C4-2B (cell line): ENCODE data around the gene SHC2.

Source experiments
- H3K27ac ChIP-seq: fragments of 450-650 bp; 2 replicates; pipeline ENCODE4 v1.5.1; 2017
- ZFX ChIP-seq: fragments of 450-650 bp; IDR thresholded peaks from 2 replicates; pipeline ENCODE4 v1.6.1; 2017
- TF ChIP-seq, protein P1 (sequence below): fragments of 450-650 bp; conservative IDR thresholded peaks from 2 replicates; pipeline ENCODE4 v1.5.1; 2017; ENCODE audit warnings: mild to moderate bottlenecking

Gene SHC2

DNA sequence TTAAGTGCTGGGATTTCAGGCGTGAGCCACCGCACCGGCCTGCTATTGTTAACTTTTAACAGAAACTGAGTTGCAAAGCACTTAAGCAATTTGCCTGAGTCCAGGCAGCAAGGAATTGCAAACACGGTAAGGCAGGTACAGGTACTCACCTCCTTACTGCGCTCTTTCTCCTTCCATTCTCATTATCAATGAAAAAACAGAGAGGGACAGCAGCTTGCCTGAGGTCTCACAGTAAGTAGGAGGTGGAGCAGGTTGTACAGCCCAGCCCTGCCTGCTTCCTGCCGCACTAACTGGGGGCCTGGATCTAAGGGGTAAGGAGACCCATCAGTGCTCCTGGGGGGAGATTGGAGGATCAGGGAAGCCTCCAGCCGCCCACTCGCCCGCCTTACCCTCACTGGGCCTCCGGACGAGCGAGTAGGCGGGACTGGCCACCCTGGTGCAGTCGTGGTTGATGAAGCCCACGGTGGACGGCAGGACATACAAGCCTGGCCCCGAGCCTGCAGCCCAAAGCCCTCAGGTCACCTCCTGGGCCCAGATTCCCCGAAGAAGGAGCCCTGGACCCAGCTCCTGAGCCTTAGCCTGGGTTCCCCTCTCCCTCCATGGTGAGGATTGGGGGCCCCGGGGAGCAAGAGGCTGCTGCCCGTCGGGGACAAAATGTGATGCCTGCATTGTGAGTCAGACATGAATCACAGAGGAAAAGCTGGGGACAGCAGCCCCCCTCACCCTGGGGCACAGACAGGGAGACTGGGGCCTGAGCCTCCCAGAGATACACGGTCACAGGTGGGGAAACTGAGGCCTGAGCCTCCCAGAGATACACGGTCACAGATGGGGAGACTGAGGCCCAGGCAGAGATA is 11.4 kb upstream of the SHC2 start:
- no peak for TF ChIP-seq ZFX
- TF ChIP-seq, protein P1, sequence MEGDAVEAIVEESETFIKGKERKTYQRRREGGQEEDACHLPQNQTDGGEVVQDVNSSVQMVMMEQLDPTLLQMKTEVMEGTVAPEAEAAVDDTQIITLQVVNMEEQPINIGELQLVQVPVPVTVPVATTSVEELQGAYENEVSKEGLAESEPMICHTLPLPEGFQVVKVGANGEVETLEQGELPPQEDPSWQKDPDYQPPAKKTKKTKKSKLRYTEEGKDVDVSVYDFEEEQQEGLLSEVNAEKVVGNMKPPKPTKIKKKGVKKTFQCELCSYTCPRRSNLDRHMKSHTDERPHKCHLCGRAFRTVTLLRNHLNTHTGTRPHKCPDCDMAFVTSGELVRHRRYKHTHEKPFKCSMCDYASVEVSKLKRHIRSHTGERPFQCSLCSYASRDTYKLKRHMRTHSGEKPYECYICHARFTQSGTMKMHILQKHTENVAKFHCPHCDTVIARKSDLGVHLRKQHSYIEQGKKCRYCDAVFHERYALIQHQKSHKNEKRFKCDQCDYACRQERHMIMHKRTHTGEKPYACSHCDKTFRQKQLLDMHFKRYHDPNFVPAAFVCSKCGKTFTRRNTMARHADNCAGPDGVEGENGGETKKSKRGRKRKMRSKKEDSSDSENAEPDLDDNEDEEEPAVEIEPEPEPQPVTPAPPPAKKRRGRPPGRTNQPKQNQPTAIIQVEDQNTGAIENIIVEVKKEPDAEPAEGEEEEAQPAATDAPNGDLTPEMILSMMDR: no peak
- H3K27ac ChIP-seq: no peak overlapping the region

DNA sequence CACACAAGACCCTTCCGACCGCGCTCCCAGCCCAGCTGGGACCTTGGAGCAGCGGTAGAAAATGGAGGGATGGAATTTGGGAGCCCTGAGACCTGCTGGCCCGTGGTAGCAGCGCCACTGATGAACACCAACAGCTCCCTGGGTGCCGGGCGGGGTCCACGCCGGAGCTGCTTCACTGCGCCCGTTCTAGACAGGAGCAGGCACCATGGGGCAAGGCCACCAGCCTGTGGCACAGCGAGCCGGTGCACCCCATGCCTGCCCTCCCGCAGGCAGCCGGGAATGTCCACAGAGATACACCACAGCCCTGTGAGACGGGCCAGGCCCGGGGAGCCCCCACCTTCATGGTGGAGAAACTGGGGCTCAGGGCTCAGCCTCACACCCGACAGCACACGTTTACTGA is 9.9 kb upstream of the SHC2 start:
- TF ChIP-seq, protein P1: no peak
- TF ChIP-seq ZFX: no peak

DNA sequence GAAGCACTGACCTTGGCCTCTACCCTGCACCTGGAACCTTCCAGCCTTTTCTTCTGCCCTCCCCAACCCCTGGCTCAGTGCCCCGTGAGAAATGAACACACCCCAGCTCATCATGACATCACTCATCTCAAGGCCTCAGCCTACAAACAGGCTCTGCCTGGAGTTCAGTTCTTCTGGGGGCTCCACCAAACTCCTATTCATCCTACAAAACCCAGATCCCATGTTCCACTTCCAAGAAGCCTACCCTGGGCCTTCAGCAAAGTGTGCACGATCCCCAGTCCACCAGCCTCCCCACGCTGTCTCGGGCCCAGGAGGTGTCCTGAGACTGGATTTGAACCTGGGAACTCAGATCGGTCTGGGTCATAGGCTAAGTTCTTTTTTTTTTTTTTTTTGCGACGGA is 9.0 kb upstream of the SHC2 start:
- H3K27ac ChIP-seq: no peak overlapping the region
- no peak for TF ChIP-seq ZFX

More for the DNA sequence above, 9.9 kb upstream of the SHC2 start:
- no peak overlapping the region for H3K27ac ChIP-seq

DNA sequence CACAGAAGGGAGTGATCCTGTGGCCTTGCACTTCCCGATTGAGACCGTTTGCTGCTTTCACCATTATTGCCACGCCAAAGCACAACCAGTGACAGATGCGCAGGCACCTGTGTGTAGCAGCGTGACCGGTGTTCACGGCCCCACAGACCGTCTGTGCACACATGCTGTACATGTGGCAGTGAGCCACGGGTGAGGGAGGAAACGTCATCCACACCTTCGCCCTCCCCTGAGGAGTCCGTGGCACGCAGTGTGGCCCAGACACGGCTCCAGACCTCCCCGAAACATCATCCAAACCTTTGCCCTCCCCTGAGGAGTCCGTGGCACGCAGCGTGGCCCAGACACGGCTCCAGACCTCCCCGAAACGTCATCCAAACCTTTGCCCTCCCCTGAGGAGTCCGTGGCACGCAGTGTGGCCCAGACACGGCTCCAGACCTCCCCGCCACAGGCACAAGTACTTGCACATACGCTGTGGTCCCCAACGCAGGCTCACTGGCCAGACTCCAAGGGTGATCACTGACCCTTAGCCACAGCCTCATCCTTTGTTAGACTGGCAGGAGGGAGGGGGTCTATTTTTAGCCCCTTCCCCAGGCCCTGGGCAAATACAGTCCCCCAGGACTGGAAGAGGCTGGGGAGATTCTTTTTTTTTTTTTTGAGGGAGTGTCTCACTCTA is 7.9 kb upstream of the SHC2 start:
- no peak for TF ChIP-seq ZFX

DNA sequence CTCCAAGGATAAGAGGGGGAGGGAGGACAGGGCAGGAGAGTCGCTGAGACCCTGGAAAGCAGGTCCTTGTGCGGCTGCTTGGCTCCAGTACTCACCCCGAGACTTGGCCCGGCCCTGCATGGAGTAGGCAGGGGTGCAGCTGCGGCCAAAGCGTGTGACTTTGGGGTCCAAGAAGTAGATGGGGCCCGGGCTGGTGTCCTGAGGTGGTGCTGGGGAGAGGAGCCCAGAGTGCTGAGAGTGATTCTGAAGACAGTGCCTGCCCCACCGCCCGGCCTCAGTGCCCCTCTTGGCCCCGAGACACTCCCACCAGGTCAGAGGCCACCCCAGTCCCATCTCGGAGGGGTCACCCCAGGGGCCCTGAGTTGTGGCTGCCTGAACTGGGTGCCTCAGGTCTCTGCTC is 6.7 kb upstream of the SHC2 start:
- no peak for TF ChIP-seq ZFX
- TF ChIP-seq, protein P1: no peak
- no peak overlapping the region for H3K27ac ChIP-seq

More for the DNA sequence above, 7.9 kb upstream of the SHC2 start:
- H3K27ac ChIP-seq: no peak overlapping the region

DNA sequence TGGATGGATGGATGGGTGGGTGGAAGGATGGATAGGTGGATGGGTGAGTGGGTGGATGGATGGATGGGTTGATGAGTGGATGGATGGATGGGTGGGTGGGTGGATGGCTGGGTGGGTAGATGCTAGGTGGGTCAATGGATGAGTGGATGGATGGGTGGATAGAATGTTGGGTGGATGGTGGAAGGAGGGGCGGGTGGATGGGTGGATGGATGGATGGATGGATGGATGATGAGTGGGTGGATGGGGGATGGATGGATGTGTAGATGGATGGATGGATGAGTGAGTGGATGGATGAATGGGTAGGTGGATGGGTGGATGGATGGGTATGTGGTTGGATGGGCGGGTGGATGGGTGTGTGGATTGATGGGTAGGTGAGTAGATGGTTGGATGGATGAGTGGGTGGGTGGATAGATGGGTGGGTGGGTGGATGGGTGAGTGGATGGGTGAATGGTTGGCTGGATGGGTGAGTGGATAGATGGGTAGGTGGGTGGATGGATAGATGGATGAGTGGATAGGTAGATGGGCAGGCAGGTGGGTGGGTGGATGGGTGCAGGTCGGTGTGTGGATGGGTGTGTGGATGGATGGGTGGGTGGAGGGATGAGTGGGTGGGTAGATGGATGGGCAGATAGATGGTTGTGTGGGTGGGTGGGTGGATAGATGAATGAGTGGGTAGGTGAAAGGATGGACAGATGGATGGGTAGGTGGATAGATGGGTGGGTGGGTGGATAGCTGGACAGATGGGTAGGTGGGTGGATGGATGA is 4.4 kb upstream of the SHC2 start:
- TF ChIP-seq, protein P1: no peak
- no peak for TF ChIP-seq ZFX
- no peak overlapping the region for H3K27ac ChIP-seq

DNA sequence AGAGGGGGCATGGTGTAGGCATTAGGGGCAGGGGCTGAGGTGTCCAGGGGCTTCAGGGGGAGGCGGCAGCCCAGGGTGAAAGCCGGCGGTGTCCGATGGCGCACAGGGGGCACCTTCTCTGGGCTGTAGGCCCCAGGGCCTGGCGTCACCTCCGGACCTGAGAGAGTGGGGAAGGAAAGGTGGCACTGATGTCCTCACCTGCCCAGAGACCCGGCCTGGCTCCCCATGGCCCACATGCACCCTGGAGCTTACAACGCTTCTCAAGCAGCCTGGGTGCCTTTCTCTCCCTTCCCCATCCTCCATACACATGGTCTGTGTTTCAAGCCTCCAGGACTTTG is 3.3 kb upstream of the SHC2 start:
- TF ChIP-seq ZFX: no peak
- TF ChIP-seq, protein P1: no peak

More for the DNA sequence above, 3.3 kb upstream of the SHC2 start:
- H3K27ac ChIP-seq: no peak overlapping the region
